Astrocyte (in vitro differentiated cells and primary cell): Measurements from ENCODE around the gene SYCN. TPM values are rescaled to one million over a fixed set of nuclear protein-coding genes. Genes with fewer than 3 reads are reported as not detected.

Experiments
- DNase-seq: peaks from one replicate; pipeline ENCODE4 v3.0.0-alpha.2; 2010; ENCODE audit warnings: low read depth
- FAIRE-seq: peaks from 2 replicates; lab custom pipeline; 2011; peaks lifted over from hg19 to GRCh38; lab: Jason Lieb, UNC
- H2AFZ ChIP-seq: 2 replicates; pipeline ENCODE4 v1.6.0; 2012; ENCODE audit warnings: low read depth, low read length, inconsistent platforms
- H3K27ac ChIP-seq: 2 replicates; pipeline ENCODE4 v1.5.1; 2011; ENCODE audit warnings: low read depth, low read length, inconsistent platforms
- H3K27me3 ChIP-seq: 2 replicates; pipeline ENCODE4 v1.6.0; 2011; ENCODE audit warnings: low read length, inconsistent platforms; ENCODE audit not compliant: insufficient read depth
- H3K36me3 ChIP-seq: 2 replicates; pipeline ENCODE4 v1.5.1; 2011; ENCODE audit warnings: low read length, inconsistent platforms; ENCODE audit not compliant: insufficient read depth
- H3K4me1 ChIP-seq: 2 replicates; pipeline ENCODE4 v1.5.1; 2011; ENCODE audit warnings: low read length, inconsistent platforms; ENCODE audit not compliant: insufficient read depth
- H3K4me2 ChIP-seq: 2 replicates; pipeline ENCODE4 v1.6.0; 2012; ENCODE audit warnings: low read length, inconsistent platforms
- H3K4me3 ChIP-seq: 2 replicates; pipeline ENCODE4 v1.5.1; 2011; ENCODE audit warnings: low read depth, mild to moderate bottlenecking, low read length, inconsistent platforms; ENCODE audit not compliant: insufficient read depth
- H3K79me2 ChIP-seq: 2 replicates; pipeline ENCODE4 v1.6.0; 2012; ENCODE audit warnings: mild to moderate bottlenecking, low read length, inconsistent platforms; ENCODE audit not compliant: insufficient read depth
- H3K9ac ChIP-seq: 2 replicates; pipeline ENCODE4 v1.6.0; 2012; ENCODE audit warnings: mild to moderate bottlenecking, low read length, inconsistent platforms
- H3K9me3 ChIP-seq: 2 replicates; pipeline ENCODE4 v1.5.1; 2012; ENCODE audit warnings: low read depth, mild to moderate bottlenecking, low read length, inconsistent platforms; ENCODE audit not compliant: insufficient read depth
- H4K20me1 ChIP-seq: 2 replicates; pipeline ENCODE4 v1.6.0; 2012; ENCODE audit warnings: low read length, inconsistent platforms; ENCODE audit not compliant: insufficient read depth
- H3K27ac Mint-ChIP-seq: one replicate; pipeline ENCODE4 v1.8.0; 2021; ENCODE audit warnings: mild to moderate bottlenecking, mixed read lengths; ENCODE audit not compliant: unreplicated experiment
- H3K27me3 Mint-ChIP-seq: one replicate; pipeline ENCODE4 v1.8.0; 2021; ENCODE audit warnings: low read depth, mixed read lengths; ENCODE audit not compliant: unreplicated experiment
- H3K36me3 Mint-ChIP-seq: one replicate; pipeline ENCODE4 v1.8.0; 2021; ENCODE audit warnings: low read depth, mixed read lengths; ENCODE audit not compliant: unreplicated experiment
- H3K4me1 Mint-ChIP-seq: one replicate; pipeline ENCODE4 v1.8.0; 2021; ENCODE audit warnings: low read depth, mixed read lengths; ENCODE audit not compliant: unreplicated experiment
- H3K4me3 Mint-ChIP-seq: one replicate; pipeline ENCODE4 v1.8.0; 2021; ENCODE audit warnings: mild to moderate bottlenecking, moderate library complexity, mixed read lengths; ENCODE audit not compliant: unreplicated experiment
- H3K9me3 Mint-ChIP-seq: one replicate; pipeline ENCODE4 v1.8.0; 2021; ENCODE audit warnings: mild to moderate bottlenecking, mixed read lengths; ENCODE audit not compliant: unreplicated experiment
- CTCF ChIP-seq: IDR thresholded peaks from 2 replicates; pipeline ENCODE4 v1.5.1; 2011; ENCODE audit warnings: low read depth, mild to moderate bottlenecking, inconsistent platforms, low read length, moderate library complexity; ENCODE audit not compliant: insufficient read depth
- EZH2 ChIP-seq: IDR thresholded peaks from 2 replicates; pipeline ENCODE4 v1.6.1; 2012; ENCODE audit warnings: mild to moderate bottlenecking, low read length, inconsistent platforms; ENCODE audit not compliant: insufficient read depth
- total RNA-seq: library from RNA; stranded (reverse); gene quantifications from 2 replicates; pipeline ENCODE4 v1.2.1, GENCODE V29; 2021

The SYCN gene
- total RNA-seq, 1 donor from 2014 or later: not detected

DNA sequence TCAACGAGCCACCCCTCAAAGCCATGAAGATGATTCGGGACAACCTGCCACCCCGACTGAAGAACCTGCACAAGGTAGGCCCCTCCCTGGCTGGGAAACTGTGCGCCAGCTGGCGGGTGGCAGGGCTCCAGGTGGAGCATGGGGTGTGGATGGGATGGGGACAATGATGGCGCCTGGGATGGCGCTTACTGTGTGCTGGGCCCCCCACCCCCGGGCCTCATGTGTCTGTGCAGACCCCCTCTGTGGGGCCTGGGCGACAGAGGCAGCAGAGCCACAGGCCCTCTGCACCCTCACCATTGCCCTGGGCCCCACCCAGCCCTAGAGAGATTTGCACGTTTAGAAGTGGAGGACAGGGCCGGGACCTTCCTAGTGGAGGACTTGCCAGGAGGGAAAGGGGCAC lies 26.3 kb downstream of the SYCN start:
- Mint-ChIP-seq H3K27me3 (no peaks in the 10 kb centered on the region), H3K4me1 (no peaks in the 10 kb centered on the region), H3K36me3 (peaks cover 7% of the 10 kb centered on the region), H3K9me3 (no peaks in the 10 kb centered on the region), H3K4me3 (no peak overlapping the region), H3K27ac (no peak overlapping the region)
- no peaks in the 10 kb centered on the region for H3K79me2 ChIP-seq
- no peak overlapping the region for H2AFZ ChIP-seq
- no peak overlapping the region for H3K27ac ChIP-seq
- H3K4me2 ChIP-seq: no peak overlapping the region
- no peak overlapping the region for H3K4me3 ChIP-seq
- no peaks in the 10 kb centered on the region for H4K20me1 ChIP-seq
- FAIRE-seq (no peak), DNase-seq (no peak)
- H3K9me3 ChIP-seq: no peaks in the 10 kb centered on the region
- peaks cover 3% of the 10 kb centered on the region for H3K36me3 ChIP-seq
- TF ChIP-seq CTCF (no peak), EZH2 (no peak)
- no peaks in the 10 kb centered on the region for H3K27me3 ChIP-seq
- no peaks in the 10 kb centered on the region for H3K4me1 ChIP-seq
- H3K9ac ChIP-seq: no peak overlapping the region

- peaks cover 3% of the 10 kb centered on the region for H3K36me3 ChIP-seq
- no peaks in the 10 kb centered on the region for H3K9me3 ChIP-seq
- H3K9me3 Mint-ChIP-seq: no peaks in the 10 kb centered on the region
- TF ChIP-seq EZH2: no peak
- no peak for TF ChIP-seq CTCF
- H3K9ac ChIP-seq: no peak overlapping the region
- no peaks in the 10 kb centered on the region for H3K27me3 Mint-ChIP-seq
- H3K4me2 ChIP-seq: no peak overlapping the region
- no peak overlapping the region for H3K27ac Mint-ChIP-seq
- no peak overlapping the region for H3K4me3 ChIP-seq
- H3K27ac ChIP-seq: no peak overlapping the region
- H3K36me3 Mint-ChIP-seq: peaks cover 6% of the 10 kb centered on the region
- H3K4me3 Mint-ChIP-seq: no peak overlapping the region
- H3K27me3 ChIP-seq: no peaks in the 10 kb centered on the region
- H3K4me1 ChIP-seq: no peaks in the 10 kb centered on the region
- no peak for DNase-seq
- FAIRE-seq: no peak
- no peak overlapping the region for H2AFZ ChIP-seq
- H3K4me1 Mint-ChIP-seq: no peaks in the 10 kb centered on the region
- no peaks in the 10 kb centered on the region for H3K79me2 ChIP-seq
- no peaks in the 10 kb centered on the region for H4K20me1 ChIP-seq
These were observed 26.9 kb downstream of the SYCN start for GRCh38 chr19:39177110-39177699.

DNA sequence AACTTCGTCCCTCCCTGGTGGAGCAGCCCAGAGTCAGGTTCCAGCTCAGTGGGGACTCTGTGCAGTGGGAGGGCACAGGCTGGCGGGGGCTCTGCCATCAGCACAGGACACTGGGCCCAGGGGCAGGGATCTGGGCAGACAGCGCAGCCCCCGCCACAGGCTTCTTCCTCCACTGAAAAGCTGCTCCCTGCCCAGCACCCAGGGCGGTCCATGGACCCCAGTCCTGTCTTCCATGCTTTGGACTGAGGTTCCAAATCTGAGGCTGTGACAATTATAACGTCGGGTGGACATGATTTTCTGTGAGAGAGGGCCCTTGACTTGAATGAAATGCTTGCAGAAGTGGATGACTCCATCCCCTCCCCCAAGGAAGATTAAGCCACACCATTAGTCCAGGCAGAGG lies 28.5 kb downstream of the SYCN start:
- no peak for FAIRE-seq
- Mint-ChIP-seq H3K27ac (no peak overlapping the region), H3K36me3 (peaks cover 3% of the 10 kb centered on the region), H3K27me3 (no peaks in the 10 kb centered on the region), H3K4me3 (no peak overlapping the region), H3K9me3 (no peaks in the 10 kb centered on the region), H3K4me1 (no peaks in the 10 kb centered on the region)
- peaks cover 3% of the 10 kb centered on the region for H3K36me3 ChIP-seq
- H3K9ac ChIP-seq: no peak overlapping the region
- no peak overlapping the region for H3K4me2 ChIP-seq
- no peak overlapping the region for H3K4me3 ChIP-seq
- peaks cover 5% of the 10 kb centered on the region for H4K20me1 ChIP-seq
- H3K27ac ChIP-seq: no peak overlapping the region
- H3K9me3 ChIP-seq: no peaks in the 10 kb centered on the region
- no peak for DNase-seq
- no peaks in the 10 kb centered on the region for H3K4me1 ChIP-seq
- H3K79me2 ChIP-seq: no peaks in the 10 kb centered on the region
- no peaks in the 10 kb centered on the region for H3K27me3 ChIP-seq
- H2AFZ ChIP-seq: no peak overlapping the region
- TF ChIP-seq CTCF (no peak), EZH2 (no peak)
